Activated CD4-positive, alpha-beta T cell treated with anti-CD3 and anti-CD28 coated beads for 36 hours (primary cell): ENCODE results near the gene FAM20C. TPM values are rescaled to one million over a fixed set of nuclear protein-coding genes. Genes with fewer than 3 reads are reported as not detected.
"Not testable (repeated sequence)": the region's sequence is repeated elsewhere in the genome, so short reads cannot be mapped to it uniquely, and the experiment has no call there.

Experiments used
- ATAC-seq: fragments of 200-7000 bp; cut with Tn5 transposase; one replicate; pipeline ENCODE4 v1.10.0; 2021; ENCODE audit warnings: mild to moderate bottlenecking, moderate library complexity
- CTCF ChIA-PET: fragments of 350-600 bp; sonication (Branson Sonifier 250); formaldehyde crosslinking; loops from one replicate; lab custom pipeline; 2021; ENCODE audit warnings: antibody characterized with exemption; lab: Charles Lee
- POLR2A ChIA-PET: fragments of 350-600 bp; sonication (Branson Sonifier 250); formaldehyde crosslinking; loops from one replicate; lab custom pipeline; 2021; ENCODE audit warnings: antibody characterized with exemption, inconsistent platforms; lab: Charles Lee
- DNase-seq: peaks from one replicate; pipeline ENCODE4 v3.0.0-alpha.2; 2020
- H3K27ac Mint-ChIP-seq: one replicate; pipeline ENCODE4 v1.8.0; 2021; ENCODE audit warnings: mixed read lengths
- H3K27me3 Mint-ChIP-seq: one replicate; pipeline ENCODE4 v1.8.0; 2021; ENCODE audit warnings: mixed read lengths
- H3K36me3 Mint-ChIP-seq: one replicate; pipeline ENCODE4 v1.8.0; 2021; ENCODE audit warnings: low read depth, mixed read lengths
- H3K4me1 Mint-ChIP-seq: one replicate; pipeline ENCODE4 v1.8.0; 2021; ENCODE audit warnings: mixed read lengths
- H3K4me3 Mint-ChIP-seq: one replicate; pipeline ENCODE4 v1.8.0; 2021; ENCODE audit warnings: mild to moderate bottlenecking, moderate library complexity, mixed read lengths
- H3K9me3 Mint-ChIP-seq: one replicate; pipeline ENCODE4 v1.8.0; 2021; ENCODE audit warnings: low read depth, mixed read lengths
- intact Hi-C, 2 experiments: fragments of 100-400 bp; cut with DNase I in 1 of 2; cut with micrococcal nuclease in 1 of 2; formaldehyde crosslinking; loops; one replicate each; pipeline versions ENCODE4 v1.14.2 to v1.15.1; 2022 to 2024; cut with DNase I, micrococcal nuclease
- total RNA-seq, 2 experiments: library from RNA; stranded (reverse); gene quantifications; one replicate each; pipeline ENCODE4 v1.2.3, GENCODE V29; 2021

Gene FAM20C
- total RNA-seq, 2 experiments from 2014 or later: 0.21 to 0.59 TPM

DNA sequence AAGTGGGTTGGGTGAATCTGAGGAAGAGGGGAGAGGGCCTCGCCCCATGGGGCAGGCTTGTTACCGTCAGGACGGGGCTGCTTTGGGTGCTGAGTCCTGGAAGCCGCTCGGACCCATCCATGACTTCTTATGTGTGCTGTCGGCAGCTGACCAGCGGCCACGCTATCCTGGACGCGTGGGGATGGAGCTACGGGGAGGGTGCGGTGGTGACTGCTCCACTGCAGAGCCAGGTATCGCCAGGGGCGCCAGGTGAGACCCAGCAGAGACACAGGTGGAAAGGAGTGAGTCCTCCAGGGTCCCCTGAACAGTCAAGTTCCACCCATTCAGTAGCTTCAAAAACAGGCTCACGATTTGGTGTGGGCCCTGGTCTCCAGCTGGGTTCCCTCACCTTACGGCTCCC is 10.6 kb upstream of the FAM20C start:
- H3K27me3 Mint-ChIP-seq: no peaks in the 10 kb centered on the region
- H3K4me3 Mint-ChIP-seq: no peak overlapping the region
- H3K4me1 Mint-ChIP-seq: no peaks in the 10 kb centered on the region
- ATAC-seq (no peak), DNase-seq (no peak)
- ChIA-PET POLR2A (no interaction called here), CTCF (no interaction called here)
- intact Hi-C loops: no loop called here
- no peaks in the 10 kb centered on the region for H3K36me3 Mint-ChIP-seq
- H3K9me3 Mint-ChIP-seq: no peaks in the 10 kb centered on the region
- H3K27ac Mint-ChIP-seq: no peak overlapping the region

DNA sequence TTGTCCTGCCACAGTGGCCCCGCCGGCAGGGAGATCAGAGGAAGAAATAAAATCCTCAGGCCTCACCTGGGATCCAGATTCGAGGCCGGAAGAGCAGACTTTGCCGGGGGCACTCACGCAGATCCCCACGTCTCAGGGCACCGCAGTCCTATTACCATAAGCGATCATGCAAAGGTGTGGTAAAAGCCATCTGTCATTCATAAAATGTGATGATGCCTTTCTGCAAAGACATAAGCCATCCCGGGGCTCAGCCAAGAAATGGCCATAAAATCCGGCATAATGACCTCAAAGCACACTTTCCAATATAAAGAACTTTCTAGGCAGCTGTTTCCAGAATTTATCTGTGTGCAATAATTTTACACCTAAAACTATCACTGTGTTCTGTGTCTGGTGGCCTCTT is 9.9 kb upstream of the FAM20C start:
- H3K27ac Mint-ChIP-seq, H3K36me3 Mint-ChIP-seq, CTCF ChIA-PET, POLR2A ChIA-PET, intact Hi-C loops, ATAC-seq, H3K4me3 Mint-ChIP-seq, H3K4me1 Mint-ChIP-seq, H3K27me3 Mint-ChIP-seq, DNase-seq, H3K9me3 Mint-ChIP-seq: not testable (repeated sequence)

DNA sequence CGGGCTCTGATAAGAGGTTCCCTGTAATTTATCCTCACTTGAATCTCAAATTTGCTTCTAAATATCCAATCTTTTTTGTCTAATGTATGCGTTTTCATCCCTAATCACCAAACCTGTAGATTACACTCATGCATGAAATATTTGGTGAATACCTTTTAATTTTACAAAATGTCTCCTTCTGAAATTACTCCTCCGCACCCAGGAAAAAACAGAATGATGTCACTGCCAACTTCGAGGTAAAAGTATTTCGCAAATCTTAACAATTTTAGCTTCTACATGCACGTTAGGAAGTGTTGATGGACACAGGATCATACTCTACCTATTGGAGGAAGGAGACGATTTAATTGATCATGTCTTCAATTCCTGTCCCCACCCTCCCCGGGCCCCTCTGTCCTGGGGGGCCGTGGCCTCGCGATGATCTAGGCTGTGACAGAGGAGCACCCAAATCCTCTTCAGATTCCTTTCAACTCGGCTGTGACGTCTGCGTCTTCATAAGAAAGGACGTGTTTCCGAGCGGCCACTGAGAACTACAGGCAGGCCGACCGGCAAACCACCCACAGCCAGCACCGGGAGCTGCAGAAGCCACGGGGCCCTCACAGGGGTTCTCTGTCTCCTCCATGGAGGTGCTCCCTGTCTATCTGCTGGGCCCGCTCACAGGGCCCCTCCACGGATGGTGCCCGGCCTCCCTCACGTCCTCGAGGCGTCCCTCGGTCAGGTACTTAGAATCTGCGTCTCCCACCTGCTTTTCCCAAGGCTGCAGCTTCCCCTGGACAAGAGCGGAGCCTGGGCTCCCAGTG is 8.7 kb upstream of the FAM20C start:
- intact Hi-C loops: no loop called here
- no peaks in the 10 kb centered on the region for H3K4me1 Mint-ChIP-seq
- no peak overlapping the region for H3K4me3 Mint-ChIP-seq
- POLR2A ChIA-PET: no interaction called here
- H3K27ac Mint-ChIP-seq: no peak overlapping the region
- no peaks in the 10 kb centered on the region for H3K9me3 Mint-ChIP-seq
- no peaks in the 10 kb centered on the region for H3K36me3 Mint-ChIP-seq
- no peak for DNase-seq
- CTCF ChIA-PET: no interaction called here
- no peak for ATAC-seq
- no peaks in the 10 kb centered on the region for H3K27me3 Mint-ChIP-seq

DNA sequence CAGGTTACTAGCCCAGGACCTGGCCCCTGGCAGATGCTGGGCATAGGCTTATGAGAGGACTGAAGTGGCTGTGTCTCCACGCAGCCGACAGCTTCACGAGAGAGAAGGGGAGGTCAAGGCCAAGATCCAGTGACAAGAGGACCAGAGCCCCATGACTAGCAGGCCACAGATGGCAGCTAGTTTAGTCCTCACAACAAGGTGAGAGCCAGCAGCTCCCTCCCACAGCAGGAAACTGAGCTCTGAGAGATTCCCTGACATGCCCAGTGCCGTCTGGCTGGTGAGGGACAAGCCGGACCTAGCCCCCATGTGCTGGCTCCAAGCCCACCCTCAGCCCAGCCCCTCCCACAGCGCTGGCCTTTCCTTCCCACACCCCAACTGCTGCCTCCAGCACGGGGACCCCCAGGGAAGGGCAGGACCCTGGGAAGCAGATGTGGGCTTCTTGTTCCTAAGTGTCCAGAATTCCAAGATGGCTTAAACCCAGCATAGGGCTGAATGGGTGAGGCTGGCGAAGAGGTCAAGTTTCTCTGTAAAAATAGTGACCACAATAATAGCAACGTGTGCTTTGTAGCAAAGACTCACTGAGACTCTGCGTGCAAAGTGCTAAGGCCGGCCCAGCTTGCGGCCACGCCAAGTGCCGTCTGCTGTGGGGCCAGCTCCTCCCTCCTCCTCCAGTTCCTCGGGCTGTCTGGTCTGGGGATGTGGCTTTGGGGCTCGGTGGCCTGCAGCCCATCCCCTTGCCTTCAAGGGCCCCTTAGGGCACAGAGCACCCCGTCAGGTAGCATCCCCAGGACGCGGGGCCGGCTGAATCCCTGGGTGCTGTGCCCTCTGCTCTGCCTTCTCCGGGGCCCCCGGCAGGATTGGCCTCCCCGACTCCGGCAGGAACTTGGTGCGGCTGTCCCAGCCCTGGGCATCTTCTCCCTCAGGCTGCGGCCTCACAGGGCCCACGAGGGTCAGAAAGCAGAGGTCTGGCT is 7.8 kb upstream of the FAM20C start:
- Mint-ChIP-seq H3K27me3 (peaks cover 3% of the 10 kb centered on the region), H3K4me3 (no peak overlapping the region), H3K4me1 (no peaks in the 10 kb centered on the region), H3K9me3 (no peaks in the 10 kb centered on the region), H3K36me3 (no peaks in the 10 kb centered on the region), H3K27ac (no peak overlapping the region)
- POLR2A ChIA-PET: no interaction called here
- ATAC-seq: no peak
- DNase-seq: no peak
- CTCF ChIA-PET: no interaction called here
- intact Hi-C loops: no loop called here

DNA sequence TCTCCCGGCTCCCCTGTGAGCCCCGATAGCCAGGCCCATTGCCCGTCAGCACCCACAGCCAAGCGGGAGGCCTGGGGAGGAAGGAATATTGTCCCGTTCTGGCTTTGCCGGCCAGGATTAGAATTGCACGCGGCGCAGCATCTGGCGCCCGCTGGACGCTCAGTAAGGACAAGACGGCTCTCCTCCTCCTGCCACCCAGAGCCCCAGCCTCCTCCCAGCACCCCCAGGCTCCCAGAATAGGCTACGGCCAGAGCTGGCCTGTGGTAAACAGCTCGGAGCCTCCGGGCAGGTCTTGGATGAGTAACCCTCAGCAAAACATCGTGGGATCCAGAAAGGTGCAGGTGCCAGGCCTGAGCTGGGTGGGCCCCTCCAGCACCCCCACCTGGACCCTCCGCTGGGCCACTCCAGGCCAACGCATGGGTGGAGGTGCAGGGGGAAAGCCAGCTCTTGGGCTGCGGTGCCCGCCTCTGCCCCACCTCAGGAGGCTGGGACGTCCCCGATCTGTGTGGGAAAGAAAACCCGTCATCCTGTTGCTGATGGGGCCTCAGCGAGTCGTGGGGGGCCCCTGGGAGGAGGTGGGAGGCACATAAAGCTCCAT is 5.8 kb upstream of the FAM20C start:
- H3K4me1 Mint-ChIP-seq: peaks cover 2% of the 10 kb centered on the region
- H3K27me3 Mint-ChIP-seq: peaks cover 17% of the 10 kb centered on the region
- intact Hi-C loops: no loop called here
- POLR2A ChIA-PET: no interaction called here
- peaks cover 1% of the 10 kb centered on the region for H3K36me3 Mint-ChIP-seq
- H3K4me3 Mint-ChIP-seq: no peak overlapping the region
- H3K27ac Mint-ChIP-seq: no peak overlapping the region
- ATAC-seq: no peak
- no peak for DNase-seq
- no peaks in the 10 kb centered on the region for H3K9me3 Mint-ChIP-seq
- CTCF ChIA-PET: interaction anchor here (0.7 kb wide), 1 partner anchor 11 kb away, joined by 3 read pairs; no protein-coding TSS in a partner anchor

DNA sequence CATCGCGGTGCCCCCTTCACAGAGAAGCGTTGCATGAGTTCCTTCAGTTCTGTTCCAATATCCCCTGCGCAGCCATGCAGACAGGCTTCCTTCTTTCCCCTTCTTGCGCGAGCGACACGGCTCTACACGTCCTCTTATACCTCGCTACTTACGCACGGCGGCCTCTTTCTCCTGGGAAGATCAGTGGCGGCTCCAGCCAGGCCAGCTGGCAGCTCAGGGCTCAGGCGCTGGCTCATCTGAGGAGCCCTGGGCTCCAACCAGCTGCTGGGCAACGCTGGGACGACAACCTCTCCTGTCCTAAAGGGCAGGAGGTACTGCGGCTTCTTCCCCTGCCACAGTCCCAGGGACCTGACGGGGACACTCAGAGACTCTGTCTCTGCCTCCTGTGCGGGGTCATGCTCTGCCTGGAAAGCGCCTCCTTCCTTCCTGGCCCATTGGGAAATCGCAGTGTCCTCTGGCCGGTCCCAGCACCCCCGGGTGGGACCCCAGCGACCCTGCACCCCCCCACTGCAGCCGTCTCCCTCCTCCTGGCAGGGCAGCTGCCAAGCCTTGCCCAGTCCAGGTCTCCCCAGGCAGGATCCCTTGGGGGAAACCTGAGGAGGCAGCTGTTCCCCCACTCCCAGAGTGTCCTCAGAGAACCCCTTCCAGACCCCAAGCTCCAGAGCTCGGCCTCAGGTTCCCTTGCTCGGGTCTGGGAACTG is 5.0 kb upstream of the FAM20C start:
- H3K36me3 Mint-ChIP-seq: peaks cover 2% of the 10 kb centered on the region
- H3K9me3 Mint-ChIP-seq: no peaks in the 10 kb centered on the region
- CTCF ChIA-PET: no interaction called here
- H3K4me1 Mint-ChIP-seq: peaks cover 3% of the 10 kb centered on the region
- no peak for ATAC-seq
- peaks cover 18% of the 10 kb centered on the region for H3K27me3 Mint-ChIP-seq
- DNase-seq: no peak
- H3K4me3 Mint-ChIP-seq: no peak overlapping the region
- H3K27ac Mint-ChIP-seq: no peak overlapping the region
- intact Hi-C loops: no loop called here
- POLR2A ChIA-PET: no interaction called here

DNA sequence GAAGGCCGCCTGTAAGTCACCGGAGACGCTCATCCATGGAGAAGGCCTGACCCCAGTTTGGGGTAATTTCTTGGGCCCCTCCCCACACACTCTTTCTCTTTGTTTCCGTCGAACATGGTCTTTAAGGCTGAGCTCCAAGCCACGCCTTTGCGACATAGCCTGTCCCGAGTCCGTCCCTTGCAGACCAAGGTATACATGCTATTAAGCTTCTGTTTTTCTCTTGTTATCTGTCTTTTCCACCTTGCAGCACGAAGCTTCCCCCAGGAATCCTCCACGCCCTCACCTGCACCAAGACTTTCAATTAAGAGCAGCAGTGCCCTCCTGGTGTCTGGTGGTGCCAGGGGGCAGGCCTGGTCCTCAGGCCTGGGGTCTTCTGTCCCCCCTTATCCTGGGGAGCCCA is 4.2 kb upstream of the FAM20C start:
- intact Hi-C loops: no loop called here
- DNase-seq: no peak
- no peak overlapping the region for H3K27ac Mint-ChIP-seq
- H3K4me1 Mint-ChIP-seq: peaks cover 3% of the 10 kb centered on the region
- CTCF ChIA-PET: interaction anchor here (0.6 kb wide), 1 partner anchor 9 kb away, joined by 6 read pairs; no protein-coding TSS in a partner anchor
- H3K4me3 Mint-ChIP-seq: no peak overlapping the region
- H3K9me3 Mint-ChIP-seq: no peaks in the 10 kb centered on the region
- H3K36me3 Mint-ChIP-seq: peaks cover 2% of the 10 kb centered on the region
- H3K27me3 Mint-ChIP-seq: peaks cover 18% of the 10 kb centered on the region
- no peak for ATAC-seq
- POLR2A ChIA-PET: no interaction called here

DNA sequence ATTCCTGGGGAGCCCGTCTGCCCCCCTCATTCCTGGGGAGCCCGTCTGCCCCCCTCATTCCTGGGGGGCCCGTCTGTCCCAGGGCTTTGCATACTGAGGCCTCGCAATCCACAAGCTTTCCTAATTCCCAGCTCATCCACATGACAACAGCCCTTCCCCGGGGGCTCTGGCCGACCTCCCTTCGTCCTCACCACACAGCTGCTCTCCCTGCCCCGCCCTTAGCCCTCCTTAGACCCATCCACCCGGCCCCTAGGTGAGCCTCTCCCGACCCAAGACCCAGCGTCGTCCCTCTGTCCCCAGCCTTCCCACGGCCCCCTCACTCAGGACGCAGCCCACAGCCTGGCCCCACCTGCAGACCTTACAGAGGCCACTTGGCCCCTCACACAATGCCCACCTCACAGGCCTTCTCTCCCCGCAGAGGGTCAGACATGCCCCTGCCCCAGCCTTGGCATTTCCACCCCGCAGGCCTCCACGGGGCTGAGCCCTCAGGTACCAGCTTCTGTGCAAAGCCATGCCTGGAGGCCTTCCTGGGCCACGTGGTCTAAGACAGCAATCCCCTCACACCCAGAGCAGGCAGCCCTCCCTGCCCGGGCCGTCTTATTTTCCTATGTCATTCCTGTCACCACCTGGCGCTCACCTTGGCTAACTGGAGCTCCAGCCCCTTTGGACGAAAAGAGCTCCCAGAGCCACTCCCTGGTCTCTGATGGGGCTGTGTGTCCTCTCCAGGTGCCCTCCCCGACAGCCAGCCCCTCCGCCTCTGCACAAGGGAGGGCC is 3.5 kb upstream of the FAM20C start:
- H3K36me3 Mint-ChIP-seq: peaks cover 2% of the 10 kb centered on the region
- DNase-seq: no peak
- no peak overlapping the region for H3K27ac Mint-ChIP-seq
- H3K4me1 Mint-ChIP-seq: peaks cover 3% of the 10 kb centered on the region
- no peak overlapping the region for H3K4me3 Mint-ChIP-seq
- ATAC-seq: no peak
- H3K27me3 Mint-ChIP-seq: peaks cover 20% of the 10 kb centered on the region
- POLR2A ChIA-PET: no interaction called here
- intact Hi-C loops: no loop called here
- CTCF ChIA-PET: interaction anchor here (0.6 kb wide), 1 partner anchor 9 kb away, joined by 6 read pairs; no protein-coding TSS in a partner anchor
- no peaks in the 10 kb centered on the region for H3K9me3 Mint-ChIP-seq

DNA sequence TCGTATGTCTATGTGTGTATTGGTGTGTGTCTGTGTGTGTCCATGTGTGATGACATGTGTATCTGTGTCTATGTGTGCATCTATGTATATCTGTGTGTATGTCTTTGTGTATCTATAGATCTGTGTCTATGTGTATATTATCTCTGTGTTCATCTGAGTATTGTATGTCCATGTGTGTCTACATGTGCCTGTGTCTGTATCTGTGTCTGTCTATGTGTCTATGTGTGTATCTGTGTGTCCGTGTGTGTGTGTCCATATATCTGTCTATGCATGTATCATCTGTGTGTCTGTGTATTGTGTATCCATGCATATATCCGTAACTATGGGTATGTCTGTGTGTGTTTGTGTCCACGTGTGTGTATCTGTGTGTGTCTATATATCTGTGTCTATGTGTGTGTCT is 2.7 kb upstream of the FAM20C start:
- Mint-ChIP-seq H3K9me3 (no peaks in the 10 kb centered on the region), H3K27me3 (peaks cover 23% of the 10 kb centered on the region), H3K27ac (no peak overlapping the region), H3K36me3 (peaks cover 2% of the 10 kb centered on the region), H3K4me1 (peaks cover 3% of the 10 kb centered on the region), H3K4me3 (no peak overlapping the region)
- DNase-seq: no peak
- intact Hi-C loops: no loop called here
- ATAC-seq: no peak
- ChIA-PET CTCF (no interaction called here), POLR2A (no interaction called here)

DNA sequence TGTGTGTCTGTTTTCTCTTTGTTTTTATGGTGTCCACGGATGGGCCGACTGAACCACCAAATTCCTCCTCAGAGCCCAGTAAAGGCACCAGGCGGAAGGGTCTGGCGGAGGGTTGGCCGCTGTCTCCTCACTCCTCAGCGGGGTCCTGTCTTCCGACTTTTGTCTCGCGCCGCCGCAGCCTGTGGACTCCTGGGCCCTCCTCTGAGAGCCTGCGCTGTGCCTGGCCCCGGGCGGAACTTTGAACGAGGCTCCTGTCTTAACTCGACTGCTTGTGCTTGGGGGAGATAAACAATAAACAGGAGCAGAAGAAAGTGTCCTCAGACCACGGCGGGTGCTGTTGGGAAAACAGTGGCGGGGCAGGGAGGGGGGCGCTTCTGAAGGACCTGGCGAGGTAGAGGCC is 2.2 kb upstream of the FAM20C start:
- CTCF ChIA-PET: no interaction called here
- DNase-seq (no peak), ATAC-seq (no peak)
- H3K27me3 Mint-ChIP-seq: peaks cover 27% of the 10 kb centered on the region
- H3K4me1 Mint-ChIP-seq: peaks cover 3% of the 10 kb centered on the region
- POLR2A ChIA-PET: no interaction called here
- intact Hi-C loops: no loop called here
- no peaks in the 10 kb centered on the region for H3K9me3 Mint-ChIP-seq
- no peak overlapping the region for H3K27ac Mint-ChIP-seq
- H3K4me3 Mint-ChIP-seq: no peak overlapping the region
- peaks cover 2% of the 10 kb centered on the region for H3K36me3 Mint-ChIP-seq
